ENCODE results near the gene DBNDD1.

GRCh38 chr16:90037276-90037675, 18.0 kb upstream of the DBNDD1 start:
- no peak for TF ChIP-seq YY1 (IDR thresholded peaks at IDR 0.05; ENCODE audit: low read depth, low read length)
- no peak for TF ChIP-seq CTCF (IDR thresholded peaks at IDR 0.05 in 2 of 3, conservative IDR thresholded peaks at IDR 0.05 in 1 of 3; ENCODE audit: control insufficient read depth in 2 of 3, extremely low read depth in 1 of 3, insufficient read depth in 1 of 3, low read depth in 3 of 3, low read length in 3 of 3)
- TF ChIP-seq MTA3 (IDR thresholded peaks at IDR 0.05; ENCODE audit: borderline replicate concordance, low read length): no peak
- no peak for TF ChIP-seq BACH1 (IDR thresholded peaks at IDR 0.05; ENCODE audit: borderline replicate concordance)
- TF ChIP-seq, protein P1, sequence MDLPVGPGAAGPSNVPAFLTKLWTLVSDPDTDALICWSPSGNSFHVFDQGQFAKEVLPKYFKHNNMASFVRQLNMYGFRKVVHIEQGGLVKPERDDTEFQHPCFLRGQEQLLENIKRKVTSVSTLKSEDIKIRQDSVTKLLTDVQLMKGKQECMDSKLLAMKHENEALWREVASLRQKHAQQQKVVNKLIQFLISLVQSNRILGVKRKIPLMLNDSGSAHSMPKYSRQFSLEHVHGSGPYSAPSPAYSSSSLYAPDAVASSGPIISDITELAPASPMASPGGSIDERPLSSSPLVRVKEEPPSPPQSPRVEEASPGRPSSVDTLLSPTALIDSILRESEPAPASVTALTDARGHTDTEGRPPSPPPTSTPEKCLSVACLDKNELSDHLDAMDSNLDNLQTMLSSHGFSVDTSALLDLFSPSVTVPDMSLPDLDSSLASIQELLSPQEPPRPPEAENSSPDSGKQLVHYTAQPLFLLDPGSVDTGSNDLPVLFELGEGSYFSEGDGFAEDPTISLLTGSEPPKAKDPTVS (IDR thresholded peaks at IDR 0.05; ENCODE audit: low read depth, low read length): no peak
- TF ChIP-seq POLR2A (IDR thresholded peaks at IDR 0.05; ENCODE audit: low read depth, low read length): no peak
- no peak for TF ChIP-seq SMAD1 (IDR thresholded peaks at IDR 0.05; ENCODE audit: low read depth, partially characterized antibody)
- TF ChIP-seq CBX5 (IDR thresholded peaks at IDR 0.05; ENCODE audit: low read depth): no peak
- TF ChIP-seq, protein P2, sequence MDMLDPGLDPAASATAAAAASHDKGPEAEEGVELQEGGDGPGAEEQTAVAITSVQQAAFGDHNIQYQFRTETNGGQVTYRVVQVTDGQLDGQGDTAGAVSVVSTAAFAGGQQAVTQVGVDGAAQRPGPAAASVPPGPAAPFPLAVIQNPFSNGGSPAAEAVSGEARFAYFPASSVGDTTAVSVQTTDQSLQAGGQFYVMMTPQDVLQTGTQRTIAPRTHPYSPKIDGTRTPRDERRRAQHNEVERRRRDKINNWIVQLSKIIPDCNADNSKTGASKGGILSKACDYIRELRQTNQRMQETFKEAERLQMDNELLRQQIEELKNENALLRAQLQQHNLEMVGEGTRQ (IDR thresholded peaks at IDR 0.05; ENCODE audit: borderline replicate concordance, low read depth, low read length): no peak
